ENCODE results near the gene A2M. TPM values are rescaled to one million over a fixed set of nuclear protein-coding genes. Genes with fewer than 3 reads are reported as not detected.

Gene A2M
- total and polyA plus RNA-seq, 2 of the 13 experiments (the other 11 are each of a cell fraction or from before 2014, with no cell fraction given), result 2,807 to 6,551 TPM

GRCh38 chr12:9122091-9122609 is 6.4 kb upstream of the A2M start (continued):
- TF ChIP-seq ZNF639 (CRISPR knock-in tag; conservative IDR thresholded peaks at IDR 0.05) (no peak), ZMAT5 (CRISPR knock-in tag; IDR thresholded peaks at IDR 0.05; ENCODE audit: borderline replicate concordance, low read depth) (no peak), ZNF792 (CRISPR knock-in tag; IDR thresholded peaks at IDR 0.05) (peak; percentile 54; the same call in 1 of the 2 replicates), PHF8 (CRISPR knock-in tag; IDR thresholded peaks at IDR 0.05) (no peak), NFKBIZ (CRISPR knock-in tag; IDR thresholded peaks at IDR 0.05) (0 out of 2 replicates have a peak, but pooled peaks have one; percentile 87), MTF2 (CRISPR knock-in tag; IDR thresholded peaks at IDR 0.05; ENCODE audit: borderline replicate concordance) (no peak), HNF1B (CRISPR knock-in tag; IDR thresholded peaks at IDR 0.05) (peak; percentile 75; the same call in 1 of the 2 replicates), IRF2 (CRISPR knock-in tag; IDR thresholded peaks at IDR 0.05) (peak; percentile 75; the same call in 1 of the 2 replicates), SMAD3 (CRISPR knock-in tag; IDR thresholded peaks at IDR 0.05) (peak; percentile 78), MAFF (IDR thresholded peaks at IDR 0.05; ENCODE audit: low read depth, low read length) (no peak), HDAC1 (CRISPR knock-in tag; IDR thresholded peaks at IDR 0.05) (peak; percentile 81), ELF1 (CRISPR knock-in tag; IDR thresholded peaks at IDR 0.05) (peak; percentile 25; the same call in 1 of the 2 replicates), ZNF30 (CRISPR knock-in tag; IDR thresholded peaks at IDR 0.05) (no peak), TEAD3 (CRISPR knock-in tag; optimal IDR thresholded peaks at IDR 0.05; ENCODE audit: borderline replicate concordance) (peak; percentile 90), JUNB (CRISPR knock-in tag; IDR thresholded peaks at IDR 0.05; ENCODE audit: borderline replicate concordance) (peak; percentile 78; the same call in 1 of the 2 replicates), ZMYM3 (CRISPR knock-in tag; IDR thresholded peaks at IDR 0.05) (no peak), RBM22 (optimal IDR thresholded peaks at IDR 0.05; ENCODE audit: low read length) (no peak), ZNF816 (CRISPR knock-in tag; IDR thresholded peaks at IDR 0.05; ENCODE audit: borderline replicate concordance) (peak; percentile 92), CBX1 (IDR thresholded peaks at IDR 0.05; ENCODE audit: low read depth) (no peak)
- TF ChIP-seq, protein P1, sequence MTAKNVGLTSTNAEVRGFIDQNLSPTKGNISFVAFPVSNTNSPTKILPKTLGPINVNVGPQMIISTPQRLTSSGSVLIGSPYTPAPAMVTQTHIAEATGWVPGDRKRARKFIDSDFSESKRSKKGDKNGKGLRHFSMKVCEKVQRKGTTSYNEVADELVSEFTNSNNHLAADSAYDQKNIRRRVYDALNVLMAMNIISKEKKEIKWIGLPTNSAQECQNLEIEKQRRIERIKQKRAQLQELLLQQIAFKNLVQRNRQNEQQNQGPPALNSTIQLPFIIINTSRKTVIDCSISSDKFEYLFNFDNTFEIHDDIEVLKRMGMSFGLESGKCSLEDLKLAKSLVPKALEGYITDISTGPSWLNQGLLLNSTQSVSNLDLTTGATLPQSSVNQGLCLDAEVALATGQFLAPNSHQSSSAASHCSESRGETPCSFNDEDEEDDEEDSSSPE (CRISPR knock-in tag; IDR thresholded peaks at IDR 0.05), result peak; percentile 41; the same call in 1 of the 2 replicates
- TF ChIP-seq, protein P2, sequence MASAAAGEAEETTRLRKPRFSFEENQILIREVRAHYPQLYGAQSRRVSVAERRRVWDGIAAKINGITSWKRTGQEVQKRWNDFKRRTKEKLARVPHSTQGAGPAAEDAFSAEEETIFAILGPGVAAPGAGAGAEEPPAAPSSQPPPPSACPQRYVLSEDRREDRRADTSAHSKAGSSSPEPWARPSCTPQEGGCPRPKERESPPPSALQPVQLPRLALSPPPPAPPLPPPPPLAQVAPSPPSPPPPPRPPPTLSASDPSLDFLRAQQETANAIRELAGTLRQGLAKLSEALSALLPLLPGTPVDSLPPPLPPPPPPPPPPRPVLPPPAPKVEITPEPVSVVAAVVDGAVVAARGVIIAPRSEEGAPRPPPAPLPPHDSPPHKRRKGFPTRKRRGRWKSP (CRISPR knock-in tag; IDR thresholded peaks at IDR 0.05), result peak; percentile 47; the same call in 1 of the 2 replicates
- TF ChIP-seq, protein P3, sequence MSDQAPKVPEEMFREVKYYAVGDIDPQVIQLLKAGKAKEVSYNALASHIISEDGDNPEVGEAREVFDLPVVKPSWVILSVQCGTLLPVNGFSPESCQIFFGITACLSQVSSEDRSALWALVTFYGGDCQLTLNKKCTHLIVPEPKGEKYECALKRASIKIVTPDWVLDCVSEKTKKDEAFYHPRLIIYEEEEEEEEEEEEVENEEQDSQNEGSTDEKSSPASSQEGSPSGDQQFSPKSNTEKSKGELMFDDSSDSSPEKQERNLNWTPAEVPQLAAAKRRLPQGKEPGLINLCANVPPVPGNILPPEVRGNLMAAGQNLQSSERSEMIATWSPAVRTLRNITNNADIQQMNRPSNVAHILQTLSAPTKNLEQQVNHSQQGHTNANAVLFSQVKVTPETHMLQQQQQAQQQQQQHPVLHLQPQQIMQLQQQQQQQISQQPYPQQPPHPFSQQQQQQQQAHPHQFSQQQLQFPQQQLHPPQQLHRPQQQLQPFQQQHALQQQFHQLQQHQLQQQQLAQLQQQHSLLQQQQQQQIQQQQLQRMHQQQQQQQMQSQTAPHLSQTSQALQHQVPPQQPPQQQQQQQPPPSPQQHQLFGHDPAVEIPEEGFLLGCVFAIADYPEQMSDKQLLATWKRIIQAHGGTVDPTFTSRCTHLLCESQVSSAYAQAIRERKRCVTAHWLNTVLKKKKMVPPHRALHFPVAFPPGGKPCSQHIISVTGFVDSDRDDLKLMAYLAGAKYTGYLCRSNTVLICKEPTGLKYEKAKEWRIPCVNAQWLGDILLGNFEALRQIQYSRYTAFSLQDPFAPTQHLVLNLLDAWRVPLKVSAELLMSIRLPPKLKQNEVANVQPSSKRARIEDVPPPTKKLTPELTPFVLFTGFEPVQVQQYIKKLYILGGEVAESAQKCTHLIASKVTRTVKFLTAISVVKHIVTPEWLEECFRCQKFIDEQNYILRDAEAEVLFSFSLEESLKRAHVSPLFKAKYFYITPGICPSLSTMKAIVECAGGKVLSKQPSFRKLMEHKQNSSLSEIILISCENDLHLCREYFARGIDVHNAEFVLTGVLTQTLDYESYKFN (CRISPR knock-in tag; conservative IDR thresholded peaks at IDR 0.05), result peak; percentile 96

All from HepG2 (cell line).